NB4 (cell line): Measurements from ENCODE around the gene MAFG.

Source experiments
- CTCF ChIP-seq: IDR thresholded peaks from one replicate; pipeline ENCODE4 v1.5.1; 2012; ENCODE audit warnings: low read depth, low read length
- POLR2A ChIP-seq: IDR thresholded peaks from 2 replicates; pipeline ENCODE4 v1.6.1; 2011; ENCODE audit warnings: mild to moderate bottlenecking; ENCODE audit not compliant: insufficient read length; ENCODE audit errors: extremely low read depth

- TF ChIP-seq POLR2A, result no peak
- no peak for TF ChIP-seq CTCF
Observed at GRCh38 chr17:81955756-81956544, 28.4 kb upstream of the MAFG start.
